ENCODE results near the gene COASY. TPM values are rescaled to one million over a fixed set of nuclear protein-coding genes. Genes with fewer than 3 reads are reported as not detected.

COASY gene
- polyA plus RNA-seq, 3 donors = 52.6 to 63.8 (median 57.9) TPM

DNA sequence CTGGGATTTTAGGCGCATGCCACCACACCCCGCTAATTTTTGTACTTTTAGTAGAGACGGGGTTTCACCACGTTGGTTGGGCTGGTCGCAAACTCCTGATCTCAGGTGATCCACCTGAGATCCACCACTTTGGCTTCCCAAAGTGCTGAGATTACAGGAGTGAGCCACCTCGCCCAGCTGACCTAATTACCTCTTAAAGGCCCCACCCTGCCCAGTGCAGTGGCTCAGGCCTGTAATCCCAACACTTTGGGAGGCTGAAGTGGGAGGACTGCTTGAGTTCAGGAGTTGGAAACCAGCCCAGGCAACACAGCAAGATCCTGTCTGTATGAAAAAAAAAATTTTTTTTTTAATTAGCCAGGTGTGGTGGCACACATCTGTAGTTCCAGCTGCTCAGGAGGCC is 2.9 kb upstream of the COASY start:
- Histone ChIP-seq H3K9me3 (replicated peaks in 1 of 2; ENCODE audit: control insufficient read depth in 1 of 2, insufficient read depth in 1 of 2, low read length in 2 of 2) (no peaks in the 10 kb centered on the region), H3K36me3 (replicated peaks in 1 of 2; ENCODE audit: control insufficient read depth in 1 of 2, insufficient read depth in 2 of 2, low read length in 2 of 2) (peaks cover 0 to 4% of the 10 kb centered on the region in 2 donors), H3K4me2 (replicated peaks; ENCODE audit: extremely low read depth, low read length, poor library complexity, severe bottlenecking) (no peak overlapping the region), H2AFZ (ENCODE audit: insufficient read depth, low read depth, low read length, poor library complexity, severe bottlenecking) (no peak overlapping the region), H3K27ac (ENCODE audit: low read depth in 1 of 2, low read length in 2 of 2) (no peak overlapping the region), H3K4me1 (ENCODE audit: control insufficient read depth in 1 of 2, insufficient read depth in 2 of 2, low read length in 2 of 2) (peaks cover 33 to 41% of the 10 kb centered on the region in 2 donors), H3K4me3 (replicated peaks in 1 of 3; ENCODE audit: low read depth in 2 of 3, low read length in 3 of 3) (no peak overlapping the region), H4K20me1 (ENCODE audit: insufficient read depth, low read length) (peaks cover 20% of the 10 kb centered on the region), H3K9ac (ENCODE audit: insufficient read depth, low read length, poor library complexity, severe bottlenecking) (no peak overlapping the region), H3K79me2 (ENCODE audit: insufficient read depth, low read length) (peaks cover 30% of the 10 kb centered on the region), H3K27me3 (ENCODE audit: control insufficient read depth in 2 of 2, insufficient read depth in 2 of 2, low read length in 2 of 2) (no peaks in the 10 kb centered on the region)
- Mint-ChIP-seq H3K9me3 (peaks cover 0 to 3% (median 0%) of the 10 kb centered on the region in 7 donors), H3K27me3 (ENCODE audit: low read depth in 3 of 3) (peaks cover 0 to 10% (median 2%) of the 10 kb centered on the region in 3 donors), H3K4me3 (no peak overlapping the region), H3K4me1 (peaks cover 30% of the 10 kb centered on the region), H3K27ac (peak overlapping the region in 1 of 7 donors; percentile 28), H3K36me3 (peaks cover 6 to 7% of the 10 kb centered on the region in 2 donors)
- intact Hi-C loops (cut with micrococcal nuclease) = no loop called here
- DNase-seq = no peak
- WGBS (ENCODE audit: insufficient coverage) = 96% methylated on average over 5 of the region's 6 CpGs
- TF ChIP-seq, protein P1, sequence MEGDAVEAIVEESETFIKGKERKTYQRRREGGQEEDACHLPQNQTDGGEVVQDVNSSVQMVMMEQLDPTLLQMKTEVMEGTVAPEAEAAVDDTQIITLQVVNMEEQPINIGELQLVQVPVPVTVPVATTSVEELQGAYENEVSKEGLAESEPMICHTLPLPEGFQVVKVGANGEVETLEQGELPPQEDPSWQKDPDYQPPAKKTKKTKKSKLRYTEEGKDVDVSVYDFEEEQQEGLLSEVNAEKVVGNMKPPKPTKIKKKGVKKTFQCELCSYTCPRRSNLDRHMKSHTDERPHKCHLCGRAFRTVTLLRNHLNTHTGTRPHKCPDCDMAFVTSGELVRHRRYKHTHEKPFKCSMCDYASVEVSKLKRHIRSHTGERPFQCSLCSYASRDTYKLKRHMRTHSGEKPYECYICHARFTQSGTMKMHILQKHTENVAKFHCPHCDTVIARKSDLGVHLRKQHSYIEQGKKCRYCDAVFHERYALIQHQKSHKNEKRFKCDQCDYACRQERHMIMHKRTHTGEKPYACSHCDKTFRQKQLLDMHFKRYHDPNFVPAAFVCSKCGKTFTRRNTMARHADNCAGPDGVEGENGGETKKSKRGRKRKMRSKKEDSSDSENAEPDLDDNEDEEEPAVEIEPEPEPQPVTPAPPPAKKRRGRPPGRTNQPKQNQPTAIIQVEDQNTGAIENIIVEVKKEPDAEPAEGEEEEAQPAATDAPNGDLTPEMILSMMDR (IDR thresholded peaks at IDR 0.05) = no peak

GRCh38 chr17:42560246-42560645 is 1.7 kb upstream of the COASY start:
- WGBS (ENCODE audit: insufficient coverage) = no CpG with 5 or more reads among the region's 3 CpGs

More at GRCh38 chr17:42560246-42560645, 1.7 kb upstream of the COASY start:
- Mint-ChIP-seq H3K27me3 (ENCODE audit: low read depth in 3 of 3) (peaks cover 0 to 10% (median 2%) of the 10 kb centered on the region in 3 donors), H3K27ac (peak overlapping the region in 1 of 7 donors; percentile 55), H3K4me1 (peaks cover 25% of the 10 kb centered on the region), H3K36me3 (peaks cover 16 to 19% of the 10 kb centered on the region in 2 donors), H3K4me3 (no peak overlapping the region), H3K9me3 (peaks cover 0 to 3% (median 0%) of the 10 kb centered on the region in 7 donors)
- Histone ChIP-seq H3K4me2 (replicated peaks; ENCODE audit: extremely low read depth, low read length, poor library complexity, severe bottlenecking) (no peak overlapping the region), H3K9me3 (replicated peaks in 1 of 2; ENCODE audit: control insufficient read depth in 1 of 2, insufficient read depth in 1 of 2, low read length in 2 of 2) (no peaks in the 10 kb centered on the region), H3K27ac (ENCODE audit: low read depth in 1 of 2, low read length in 2 of 2) (no peak overlapping the region), H3K4me3 (replicated peaks in 1 of 3; ENCODE audit: low read depth in 2 of 3, low read length in 3 of 3) (no peak overlapping the region), H3K9ac (ENCODE audit: insufficient read depth, low read length, poor library complexity, severe bottlenecking) (no peak overlapping the region), H3K36me3 (replicated peaks in 1 of 2; ENCODE audit: control insufficient read depth in 1 of 2, insufficient read depth in 2 of 2, low read length in 2 of 2) (peaks cover 11 to 16% of the 10 kb centered on the region in 2 donors), H3K4me1 (ENCODE audit: control insufficient read depth in 1 of 2, insufficient read depth in 2 of 2, low read length in 2 of 2) (peaks cover 26 to 35% of the 10 kb centered on the region in 2 donors), H3K27me3 (ENCODE audit: control insufficient read depth in 2 of 2, insufficient read depth in 2 of 2, low read length in 2 of 2) (no peaks in the 10 kb centered on the region), H2AFZ (ENCODE audit: insufficient read depth, low read depth, low read length, poor library complexity, severe bottlenecking) (no peak overlapping the region), H4K20me1 (ENCODE audit: insufficient read depth, low read length) (peaks cover 22% of the 10 kb centered on the region), H3K79me2 (ENCODE audit: insufficient read depth, low read length) (peaks cover 29% of the 10 kb centered on the region)
- no peak for DNase-seq
- TF ChIP-seq, protein P1 (IDR thresholded peaks at IDR 0.05) = no peak
- intact Hi-C loops (cut with micrococcal nuclease) = no loop called here
